Psoas muscle (tissue), 8 donors: ENCODE measurements around the gene ESR2. TPM values are rescaled to one million over a fixed set of nuclear protein-coding genes. Genes with fewer than 3 reads are reported as not detected.

ENCODE experiments used
- ATAC-seq, 4 donors: fragments of 200-7000 bp; cut with Tn5 transposase; one replicate each; pipeline ENCODE4 v1.9.1; 2020; ENCODE audit warnings: moderate library complexity in 3 of 4, mild to moderate bottlenecking in 2 of 4
- DNase-seq, 2 donors: peaks; one replicate each; pipeline ENCODE4 v3.0.0-alpha.2; 2020
- H3K27ac ChIP-seq: fragments of 200-600 bp; one replicate; pipeline ENCODE4 v1.8.0; 2022
- H3K27me3 ChIP-seq, 3 donors: fragments of 200-600 bp in 1 of 3; one replicate each; pipeline versions ENCODE4 v1.6.1 to v1.8.0; 2013 to 2022; ENCODE audit warnings: low read length in 2 of 3, mild to moderate bottlenecking in 2 of 3, moderate library complexity in 1 of 3; ENCODE audit not compliant: insufficient read depth in 3 of 3
- H3K36me3 ChIP-seq, 2 donors: fragments of 200-600 bp in 1 of 2; one replicate each; pipeline versions ENCODE4 v1.6.1 to v1.8.0; 2013 to 2022; ENCODE audit warnings: low read depth in 1 of 2, mild to moderate bottlenecking in 1 of 2, moderate library complexity in 1 of 2; ENCODE audit not compliant: insufficient read depth in 1 of 2
- H3K4me1 ChIP-seq: fragments of 200-600 bp; one replicate; pipeline ENCODE4 v1.8.0; 2022
- H3K4me3 ChIP-seq: fragments of 200-600 bp; one replicate; pipeline ENCODE4 v1.8.0; 2022; ENCODE audit warnings: mild to moderate bottlenecking
- H3K9me3 ChIP-seq: fragments of 200-600 bp; one replicate; pipeline ENCODE4 v1.8.0; 2022
- CTCF ChIP-seq: fragments of 200-600 bp; IDR thresholded peaks from one replicate; pipeline ENCODE4 v1.8.0; 2022; ENCODE audit warnings: antibody characterized with exemption
- WGBS, 3 donors: extraction: QIAGEN DNeasy Blood & Tissue Kit; methylation state at CpG; one replicate each; pipeline versions ENCODE4 v1.1.6 to v1.1.7; 2013; 5-methylcytosine and 5-hydroxymethylcytosine counted together
- intact Hi-C, 2 donors: fragments of 100-400 bp; cut with DNase I; formaldehyde crosslinking; loops; one replicate each; pipeline versions ENCODE4 v1.11.0 to v1.14.2; 2022
- polyA plus RNA-seq, 3 donors: library from polyadenylated mRNA; stranded (reverse); fragments of 200-250 nt; gene quantifications; one replicate each; pipeline ENCODE4 v1.2.3, GENCODE V29; 2013
- total RNA-seq, 4 donors: library from RNA; stranded (reverse); fragmentation: NEBNext Ultra II Directional in 2 of 4; extraction: Animal tissue kit (Norgen Biotek cat#: 25700) in 2 of 4; gene quantifications; one replicate each; pipeline versions ENCODE4 v1.2.1 to v1.2.4, GENCODE V29; 2021 to 2023
- donor health status: healthy with polysubstance abuse.
- donor health status: DM: no; HTN: no; CAD: no; lungs with moderate emphysema.
- donor health status: Bipolar disorder and iron deficiency.
- donor health status: healthy.
- donor health status: DM: yes; HTN: yes; CAD: no.
- donor health status: DM: no; HTN: no; CAD: no.
- donor health status: DM: no; HTN: no; CAD: no.
- donor health status: DM: yes; HTN: yes; CAD: no.

The ESR2 gene
- total and polyA plus RNA-seq, 7 donors = 0.21 to 1.5 (median 0.77) TPM; not detected in 2

GRCh38 chr14:64107438-64107837 is 186.7 kb downstream of the ESR2 start:
- no peak overlapping the region for H3K27ac ChIP-seq
- no peak for TF ChIP-seq CTCF
- 93 to 96% (median 95%) methylated on average over 2 of the region's 2 CpGs for WGBS, 3 donors
- no peaks in the 10 kb centered on the region for H3K9me3 ChIP-seq
- peaks cover 0 to 70% of the 10 kb centered on the region in 2 donors for H3K36me3 ChIP-seq
- no peaks in the 10 kb centered on the region for H3K27me3 ChIP-seq
- H3K4me3 ChIP-seq = no peak overlapping the region
- ATAC-seq (no peak), DNase-seq (no peak)
- intact Hi-C loops = no loop called here
- peaks cover 13% of the 10 kb centered on the region for H3K4me1 ChIP-seq

GRCh38 chr14:64098120-64098519 is 196.1 kb downstream of the ESR2 start:
- H3K36me3 ChIP-seq = peaks cover 0 to 60% of the 10 kb centered on the region in 2 donors
- no peak overlapping the region for H3K27ac ChIP-seq
- intact Hi-C loops = no loop called here
- no peaks in the 10 kb centered on the region for H3K27me3 ChIP-seq
- DNase-seq (no peak), ATAC-seq (no peak)
- H3K4me3 ChIP-seq = no peak overlapping the region
- 89 to 91% (median 91%) methylated on average over 4 of the region's 4 CpGs for WGBS, 3 donors
- no peaks in the 10 kb centered on the region for H3K4me1 ChIP-seq
- TF ChIP-seq CTCF = no peak
- H3K9me3 ChIP-seq = no peaks in the 10 kb centered on the region

GRCh38 chr14:64095620-64096019 is 198.6 kb downstream of the ESR2 start:
- intact Hi-C loops = no loop called here
- WGBS, 3 donors = 91 to 94% (median 93%) methylated on average over 3 of the region's 3 CpGs

GRCh38 chr14:64092940-64093339 is 201.2 kb downstream of the ESR2 start:
- H3K27ac ChIP-seq = no peak overlapping the region

More at GRCh38 chr14:64095620-64096019, 198.6 kb downstream of the ESR2 start:
- DNase-seq (no peak), ATAC-seq (no peak)
- H3K9me3 ChIP-seq = no peaks in the 10 kb centered on the region
- H3K27me3 ChIP-seq = no peaks in the 10 kb centered on the region
- no peaks in the 10 kb centered on the region for H3K4me1 ChIP-seq
- no peak overlapping the region for H3K27ac ChIP-seq
- H3K36me3 ChIP-seq = peaks cover 0 to 67% of the 10 kb centered on the region in 2 donors
- no peak for TF ChIP-seq CTCF
- H3K4me3 ChIP-seq = no peak overlapping the region

More at GRCh38 chr14:64092940-64093339, 201.2 kb downstream of the ESR2 start:
- 66 to 72% (median 66%) methylated on average over 5 of the region's 5 CpGs for WGBS, 3 donors
- DNase-seq = no peak
- no peaks in the 10 kb centered on the region for H3K4me1 ChIP-seq
- no peak overlapping the region for H3K4me3 ChIP-seq
- no peaks in the 10 kb centered on the region for H3K9me3 ChIP-seq
- TF ChIP-seq CTCF = no peak
- no peaks in the 10 kb centered on the region for H3K27me3 ChIP-seq
- ATAC-seq = no peak
- intact Hi-C loops = no loop called here
- peaks cover 0 to 69% of the 10 kb centered on the region in 2 donors for H3K36me3 ChIP-seq
